Retina (tissue), 1 donor: Measurements from ENCODE around the gene IL37.
"Not testable (repeated sequence)": the region's sequence is repeated elsewhere in the genome, so short reads cannot be mapped to it uniquely, and the experiment has no call there.

ENCODE experiments used
- DNase-seq: peaks from one replicate; pipeline ENCODE4 v3.0.0-alpha.2; 2016

IL37 gene

DNA sequence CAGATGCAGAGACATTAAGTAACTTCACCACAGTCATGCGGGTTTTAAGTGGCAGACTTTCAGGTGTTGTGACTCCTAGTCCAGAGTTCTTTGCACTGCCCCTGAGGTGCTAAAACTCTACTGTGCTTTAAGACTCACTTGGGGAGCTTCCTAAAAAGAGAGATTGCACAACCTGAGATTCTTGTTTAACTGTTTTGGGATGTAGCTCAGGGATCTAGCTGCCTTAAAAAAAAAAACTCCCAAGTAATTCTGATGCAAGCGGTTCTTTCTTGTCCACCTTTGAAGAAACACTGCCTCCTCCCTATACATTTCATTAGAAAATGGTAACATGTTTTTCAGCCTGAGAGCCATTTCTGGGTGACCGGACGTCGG, 13.0 kb downstream of the IL37 start:
- DNase-seq: no peak

DNA sequence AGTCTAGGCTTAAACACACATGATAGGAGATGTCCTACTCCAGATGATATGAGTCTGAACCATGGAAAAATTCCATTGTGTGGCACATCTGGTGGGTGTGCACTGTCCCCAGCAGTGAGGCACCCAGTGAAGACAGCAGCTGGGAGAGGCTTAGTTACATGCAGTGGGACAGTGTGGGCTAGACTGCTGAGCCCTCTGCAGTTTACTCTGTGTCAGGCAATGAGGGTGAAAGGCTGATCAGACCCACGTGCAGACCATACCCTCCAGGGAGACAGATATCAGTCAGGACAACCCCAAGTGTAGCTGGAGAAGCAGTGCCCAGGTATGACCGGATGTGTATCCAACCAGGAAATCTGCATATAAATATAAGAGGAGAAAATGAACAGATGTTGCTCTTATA, 13.4 kb downstream of the IL37 start:
- no peak for DNase-seq

DNA sequence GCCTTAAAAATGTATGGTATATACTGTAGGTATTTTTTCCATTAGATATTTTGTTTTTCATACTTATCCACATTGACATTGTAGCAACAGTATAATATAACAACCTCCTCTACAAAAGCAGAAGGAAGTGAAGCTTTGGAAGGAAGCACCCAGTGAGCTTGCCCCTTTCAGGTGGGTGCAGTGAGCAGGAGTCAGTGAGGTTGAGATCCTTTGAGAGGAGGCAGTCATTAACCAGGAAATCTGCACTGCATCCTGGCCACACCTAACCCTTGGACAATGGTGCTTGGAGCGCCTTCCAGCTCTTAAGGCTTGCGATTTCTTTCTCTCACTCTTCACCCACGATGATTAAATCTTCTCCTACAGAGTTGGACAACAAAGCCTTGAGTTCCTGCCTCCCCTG, 13.9 kb downstream of the IL37 start:
- no peak for DNase-seq

DNA sequence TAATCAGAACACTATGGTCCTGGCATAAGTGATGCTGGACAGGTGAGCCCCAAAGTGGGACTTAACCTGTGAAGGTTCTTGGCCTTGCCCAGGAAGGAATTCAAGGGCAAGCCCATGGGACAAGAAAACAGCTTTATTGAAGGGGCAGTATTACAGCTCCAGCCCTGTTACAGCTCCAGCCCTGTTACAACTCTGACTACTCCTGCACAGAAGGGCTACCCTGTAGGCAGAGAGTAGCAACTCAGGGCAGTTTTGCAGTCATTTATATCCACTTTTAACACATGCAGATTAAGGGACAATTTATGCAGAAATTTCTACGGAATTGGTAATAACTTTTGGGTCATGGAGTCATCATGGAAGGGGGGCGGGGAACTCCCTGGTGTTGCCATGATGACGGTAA, 15.7 kb downstream of the IL37 start:
- DNase-seq: no peak

DNA sequence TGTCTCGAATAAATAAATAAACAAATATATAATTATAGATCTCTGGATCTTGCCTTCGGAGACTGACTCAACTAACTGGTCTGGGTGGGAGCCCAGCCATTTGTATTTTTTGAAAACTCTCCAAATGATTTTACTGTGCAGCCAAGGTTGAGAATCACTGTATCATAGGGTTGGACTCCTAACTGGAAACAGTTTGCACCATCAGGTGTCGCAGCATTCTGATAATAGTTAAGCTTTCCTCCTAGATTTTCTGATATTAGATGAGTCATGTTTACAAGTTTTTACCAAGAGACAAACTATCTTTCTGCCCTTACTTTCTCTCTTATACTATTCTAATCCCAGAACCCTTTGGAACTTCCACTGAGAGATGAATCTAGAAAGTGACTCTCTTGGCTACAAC, 16.8 kb downstream of the IL37 start:
- DNase-seq: no peak

DNA sequence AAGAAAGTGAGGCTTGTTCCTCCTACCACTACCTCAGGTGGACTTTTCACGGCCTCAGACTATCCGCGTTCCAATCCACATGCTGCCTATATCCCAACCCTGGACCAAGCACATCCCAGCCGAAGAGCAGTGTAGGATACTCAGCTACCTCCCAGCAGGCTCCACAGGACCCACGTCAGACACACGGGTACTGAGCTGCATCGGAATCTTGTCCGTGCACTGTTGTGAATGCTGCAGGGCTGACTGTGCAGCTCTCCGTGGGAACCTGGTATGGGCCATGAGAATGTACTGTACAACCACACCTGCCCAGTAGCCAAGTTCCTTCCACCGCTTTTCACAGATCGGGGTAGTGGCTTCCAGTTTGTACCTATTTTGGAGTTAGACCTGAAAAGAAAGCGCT, 22.3 kb downstream of the IL37 start:
- DNase-seq: no peak

DNA sequence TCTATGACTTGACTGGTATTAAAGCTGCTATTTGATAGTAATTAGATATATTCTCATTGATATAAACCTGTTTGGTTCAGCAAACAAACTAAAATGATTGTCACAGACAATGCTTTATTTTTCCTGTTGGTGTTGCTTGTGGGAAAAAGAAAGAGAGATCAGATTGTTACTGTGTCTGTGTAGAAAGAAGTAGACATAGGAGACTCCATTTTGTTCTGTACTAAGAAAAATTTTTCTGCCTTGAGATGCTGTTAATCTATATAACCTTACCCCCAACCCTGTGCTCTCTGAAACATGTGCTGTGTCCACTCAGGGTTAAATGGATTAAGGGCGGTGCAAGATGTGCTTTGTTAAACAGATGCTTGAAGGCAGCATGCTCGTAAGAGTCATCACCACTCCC, 23.2 kb downstream of the IL37 start:
- not testable (repeated sequence) for DNase-seq

DNA sequence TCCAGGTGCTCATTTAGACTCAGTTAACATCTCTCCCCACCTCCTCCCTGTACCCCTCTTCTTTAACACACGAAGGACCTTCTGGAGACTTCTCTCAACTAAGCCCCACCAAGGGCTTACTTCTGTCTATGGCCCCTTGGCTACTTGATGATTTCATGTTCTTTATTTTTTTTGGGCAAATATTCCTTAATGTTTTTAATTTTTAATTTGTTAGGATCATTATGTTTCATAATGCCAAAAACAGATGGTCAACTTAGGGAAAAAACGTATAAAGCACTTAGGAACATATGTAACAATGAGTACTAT, 25.9 kb downstream of the IL37 start:
- DNase-seq: no peak

DNA sequence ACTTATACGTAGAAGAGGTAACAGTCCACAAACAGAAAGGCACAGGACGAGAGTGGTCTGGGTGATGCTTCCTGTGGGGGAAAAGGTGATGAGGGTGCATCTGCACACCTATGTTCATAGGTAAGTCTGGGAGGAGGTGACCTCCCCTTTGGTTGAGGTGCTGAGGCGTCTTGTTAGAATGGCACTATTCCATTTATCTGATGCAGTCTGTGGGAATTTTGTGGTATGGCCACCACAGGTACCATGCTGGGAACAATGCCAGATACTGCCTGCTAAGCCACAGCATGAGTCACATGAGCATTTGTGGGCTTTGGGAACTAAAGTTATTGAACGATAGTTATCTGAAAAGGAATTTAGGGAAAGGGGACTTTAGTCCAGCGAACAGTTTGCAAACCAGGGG, 27.9 kb downstream of the IL37 start:
- no peak for DNase-seq

DNA sequence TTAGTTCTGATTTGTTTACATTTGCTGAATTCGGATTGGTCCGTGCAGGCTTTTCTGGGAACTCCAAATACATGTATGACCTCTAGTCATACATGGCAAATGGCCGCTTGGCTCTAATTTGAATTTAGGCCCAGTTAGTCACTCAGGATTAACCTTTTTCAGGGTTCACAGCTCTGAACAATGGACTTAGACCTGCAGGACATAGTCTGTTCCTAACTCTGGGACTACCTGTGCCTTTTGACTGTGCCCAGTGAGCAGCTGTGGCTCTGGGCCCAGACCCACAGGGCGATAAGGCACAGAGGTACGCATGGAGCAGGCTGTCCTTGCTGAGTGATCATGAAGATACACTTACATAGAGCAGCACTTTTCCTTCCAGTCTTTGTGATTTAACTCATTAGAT, 28.5 kb downstream of the IL37 start:
- DNase-seq: no peak

DNA sequence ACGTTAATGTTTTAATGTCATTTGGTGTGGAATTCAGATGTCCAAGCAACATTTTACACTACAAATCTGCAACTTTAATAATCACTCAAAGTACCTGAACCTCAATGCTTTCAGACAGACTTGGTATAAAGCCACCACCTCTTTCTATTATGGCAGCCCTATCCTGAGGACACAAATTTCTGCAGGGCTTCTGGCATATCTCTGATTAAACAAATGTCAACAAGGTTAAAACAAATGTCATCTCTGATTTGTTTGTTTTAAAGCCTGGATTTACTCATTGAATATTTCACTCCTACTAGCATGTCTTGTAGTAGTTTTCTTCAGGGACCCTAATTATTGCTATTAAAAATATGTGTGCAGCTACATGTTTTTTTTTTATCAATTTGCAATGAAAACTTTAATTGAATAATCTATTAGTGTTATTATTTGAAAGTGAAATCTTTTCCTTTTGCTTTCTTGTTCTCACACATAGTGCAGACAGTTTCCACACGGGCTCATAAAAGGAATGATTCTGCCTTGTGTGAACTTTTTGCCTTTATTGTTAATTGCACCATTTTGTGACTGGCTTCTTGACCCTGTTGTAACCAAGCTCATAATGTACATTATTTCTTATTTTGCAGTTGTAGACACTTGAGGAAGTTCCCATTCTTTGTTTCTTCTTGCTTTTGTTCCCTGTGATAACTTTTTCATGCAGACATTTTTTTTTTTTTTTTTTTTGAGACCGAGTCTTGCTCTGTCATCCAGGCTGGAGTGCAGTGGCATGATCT, 30.1 kb downstream of the IL37 start:
- no peak for DNase-seq

DNA sequence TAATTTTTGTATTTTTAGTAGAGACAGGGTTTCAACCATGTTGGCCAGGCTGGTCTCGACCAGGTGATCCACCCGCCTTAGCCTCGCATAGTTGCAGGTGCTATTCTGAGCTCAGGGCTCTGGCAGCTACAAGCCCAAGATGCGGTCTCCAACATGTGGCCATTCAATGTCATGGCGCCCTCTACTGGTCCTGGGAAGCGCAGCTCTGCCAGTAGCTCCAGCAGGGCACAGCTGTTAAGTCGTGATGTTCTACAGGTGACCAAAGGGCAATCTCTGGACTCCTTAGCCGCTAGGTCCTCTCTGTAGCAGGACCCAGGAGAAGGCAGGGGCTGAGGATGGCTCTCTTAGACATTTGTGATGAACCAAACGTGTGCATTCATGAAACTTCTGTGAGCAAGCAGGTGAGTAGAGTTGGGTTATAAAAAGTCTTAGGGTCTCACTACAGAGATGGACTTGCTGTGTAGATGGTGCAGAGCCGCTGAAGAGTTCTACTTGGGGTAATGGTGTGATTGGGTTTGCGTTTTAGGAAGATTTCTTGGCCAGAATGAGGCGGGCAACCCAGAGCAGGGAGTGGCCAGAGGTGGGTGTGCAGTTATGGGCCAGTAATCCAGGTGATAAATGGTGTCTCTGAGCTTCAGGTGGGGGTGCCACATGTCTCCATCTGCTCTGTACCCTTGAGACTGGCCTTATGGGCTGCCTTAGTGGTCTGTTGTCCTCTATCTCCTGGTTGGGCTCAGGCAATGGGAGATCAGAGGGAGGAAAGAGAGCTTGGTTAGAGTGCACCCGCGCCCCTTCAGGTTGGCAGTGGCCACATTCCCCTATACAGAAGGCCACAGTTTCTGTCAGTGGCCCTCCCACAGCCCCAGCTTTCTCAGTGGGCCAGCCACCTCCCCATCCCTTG, 31.0 kb downstream of the IL37 start:
- peak; percentile 54 for DNase-seq

DNA sequence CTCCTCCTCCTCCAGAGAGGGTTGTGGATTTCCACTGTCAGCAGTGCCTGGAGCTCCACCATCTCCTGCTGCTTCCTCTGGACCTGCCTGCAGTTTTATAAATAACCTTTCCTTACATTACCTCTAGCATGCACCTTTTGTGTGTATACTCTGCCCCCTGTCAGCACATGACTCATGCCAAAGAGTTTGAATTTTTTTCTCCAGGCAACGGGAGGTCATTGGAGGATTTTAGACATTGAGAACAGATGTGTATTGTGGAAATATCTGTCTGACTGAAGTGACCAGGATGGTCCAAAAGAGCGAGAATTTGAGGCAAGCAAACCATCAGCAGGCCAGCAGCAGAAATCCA, 31.7 kb downstream of the IL37 start:
- DNase-seq: no peak

DNA sequence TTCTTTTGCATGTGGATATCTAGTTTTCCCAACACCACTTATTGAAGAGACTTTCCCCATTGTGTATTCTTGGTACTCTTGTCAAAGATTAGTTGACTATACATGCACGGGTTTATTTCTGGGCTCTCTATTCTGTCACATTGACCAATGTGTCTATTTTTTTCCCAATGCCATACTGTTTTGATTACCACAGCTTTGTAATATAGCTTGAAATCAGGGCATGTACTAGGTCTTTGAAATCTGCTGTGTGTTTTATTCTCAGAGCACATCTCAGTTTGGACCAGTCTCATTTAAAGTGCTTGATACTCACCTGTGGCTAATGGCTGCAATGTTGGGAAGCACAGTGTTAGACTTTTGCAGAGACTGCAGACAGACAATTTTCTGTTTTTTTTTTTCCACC, 34.0 kb downstream of the IL37 start:
- no peak for DNase-seq

DNA sequence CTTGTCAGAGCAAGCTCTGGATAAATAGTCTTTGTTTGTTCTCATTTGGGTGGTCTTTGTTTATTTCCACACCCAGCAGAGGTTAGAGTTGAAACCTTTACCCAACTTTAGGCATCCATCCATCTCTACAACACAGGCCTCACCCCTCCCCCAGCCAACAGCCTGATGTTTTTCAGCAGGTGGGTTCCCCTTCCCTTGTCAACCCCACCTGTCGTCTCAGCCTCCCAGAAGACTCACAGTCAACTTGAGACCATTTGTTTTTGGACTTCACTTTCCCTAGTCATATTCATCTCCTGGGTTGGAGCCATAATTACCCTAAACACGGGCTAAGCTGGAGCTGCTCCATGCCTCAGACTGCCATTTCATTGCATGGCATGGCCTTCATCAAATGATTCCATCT, 35.1 kb downstream of the IL37 start:
- DNase-seq: no peak

DNA sequence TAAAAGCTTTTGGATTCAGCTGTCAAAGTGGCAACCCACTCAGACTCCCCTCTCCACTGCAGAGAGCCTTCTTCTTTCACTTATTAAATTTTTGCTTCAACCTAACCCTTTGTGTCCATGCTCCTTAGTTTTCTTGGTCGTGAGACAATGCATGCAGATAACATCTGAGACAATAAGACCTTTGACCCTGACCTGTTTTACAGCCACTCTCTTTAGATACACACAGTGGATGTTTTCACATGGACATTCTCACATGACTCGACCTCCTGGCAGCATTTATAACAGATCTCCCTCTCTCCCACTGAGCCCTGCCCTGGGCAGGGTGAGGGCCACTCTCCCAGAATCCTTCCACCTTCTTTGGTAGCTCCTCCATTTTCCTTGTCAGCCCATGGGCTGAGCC, 36.4 kb downstream of the IL37 start:
- no peak for DNase-seq

DNA sequence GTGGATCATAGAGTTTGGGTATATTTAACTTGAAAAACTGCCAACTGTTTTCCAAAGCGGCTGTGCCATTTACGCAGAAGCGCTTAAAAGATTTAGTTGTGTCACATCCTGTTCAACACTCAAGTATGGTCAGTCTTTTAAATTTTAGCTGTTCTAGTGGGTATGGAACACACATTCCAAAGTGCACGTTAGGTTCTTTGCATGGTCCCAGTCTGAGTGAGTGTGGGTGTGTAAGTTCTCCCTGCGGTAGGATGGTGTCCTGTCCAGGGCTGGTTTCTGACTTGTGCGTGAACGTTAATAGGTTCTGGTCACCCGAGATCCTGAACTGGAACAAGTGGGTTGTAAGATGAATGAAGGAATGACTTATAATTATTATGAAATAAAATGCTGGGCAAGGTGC, 38.5 kb downstream of the IL37 start:
- no peak for DNase-seq

DNA sequence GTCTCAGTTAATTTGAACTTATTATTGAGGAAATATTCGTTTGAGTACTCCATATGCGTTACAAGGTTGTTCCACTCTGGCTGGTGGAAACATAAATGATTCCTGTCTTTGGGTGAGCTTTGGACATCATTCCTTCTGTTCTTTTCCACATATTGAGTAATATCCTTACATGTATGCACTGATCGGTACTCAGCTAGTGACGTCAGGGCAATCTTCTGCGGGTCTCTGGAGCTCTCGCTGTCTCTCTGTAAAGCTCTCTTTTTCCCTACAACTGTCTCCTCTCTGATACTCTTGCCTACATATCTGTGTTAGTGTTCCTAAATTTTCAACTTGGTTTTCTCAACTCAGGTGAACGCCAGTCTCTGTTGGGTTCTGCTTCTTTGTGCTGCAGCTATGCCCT, 43.4 kb downstream of the IL37 start:
- DNase-seq: no peak

DNA sequence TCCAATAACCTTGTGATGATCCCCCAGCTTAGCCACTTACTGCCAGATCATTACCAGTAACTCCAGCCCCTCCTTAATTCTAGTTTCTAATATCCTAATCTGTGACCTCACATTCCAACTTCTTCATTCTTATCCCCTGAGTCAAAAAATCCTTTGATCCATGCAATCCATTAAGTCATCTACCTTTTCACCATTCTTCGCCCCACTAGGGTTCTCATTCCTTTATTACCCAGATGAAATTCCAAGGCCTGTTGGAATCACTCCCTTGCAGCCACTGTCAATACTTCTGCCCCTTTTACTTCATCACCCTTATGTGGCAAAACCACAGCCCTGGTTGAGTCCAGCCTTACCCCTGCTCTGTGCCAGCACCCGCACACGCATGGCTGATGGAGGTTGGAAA, 46.5 kb downstream of the IL37 start:
- no peak for DNase-seq

DNA sequence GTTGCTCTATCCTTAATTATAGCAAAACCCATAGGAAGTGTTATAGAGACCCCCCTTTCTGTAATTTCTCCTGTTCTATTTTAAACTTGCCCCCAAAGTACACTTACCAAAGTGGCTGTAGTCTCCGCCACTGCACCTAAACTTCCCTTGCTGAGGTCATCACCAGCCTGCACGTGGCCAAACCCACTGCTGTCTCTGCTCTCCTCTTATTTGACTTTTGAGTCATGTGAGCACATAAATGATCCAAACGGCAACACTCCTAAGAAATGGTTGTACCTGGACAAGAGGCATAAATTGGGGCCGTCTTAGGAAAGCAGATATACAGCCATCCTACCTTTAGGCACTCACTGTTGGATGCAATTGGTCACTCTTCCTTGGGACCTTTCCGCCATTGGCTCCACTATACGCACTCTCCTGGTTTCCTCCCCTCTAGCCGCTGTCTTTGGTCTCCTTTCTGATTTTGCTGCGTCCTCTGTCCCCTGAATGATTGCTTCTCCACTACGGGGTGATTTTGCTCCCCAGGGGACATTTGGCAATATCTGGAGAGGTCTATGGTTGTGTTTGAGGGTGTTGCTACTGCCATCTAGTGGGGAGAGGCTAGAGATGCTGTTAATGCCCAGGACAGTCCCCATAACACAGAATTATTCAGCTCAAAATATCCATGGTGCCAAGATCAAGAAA, 47.6 kb downstream of the IL37 start:
- peak; percentile 54 for DNase-seq

DNA sequence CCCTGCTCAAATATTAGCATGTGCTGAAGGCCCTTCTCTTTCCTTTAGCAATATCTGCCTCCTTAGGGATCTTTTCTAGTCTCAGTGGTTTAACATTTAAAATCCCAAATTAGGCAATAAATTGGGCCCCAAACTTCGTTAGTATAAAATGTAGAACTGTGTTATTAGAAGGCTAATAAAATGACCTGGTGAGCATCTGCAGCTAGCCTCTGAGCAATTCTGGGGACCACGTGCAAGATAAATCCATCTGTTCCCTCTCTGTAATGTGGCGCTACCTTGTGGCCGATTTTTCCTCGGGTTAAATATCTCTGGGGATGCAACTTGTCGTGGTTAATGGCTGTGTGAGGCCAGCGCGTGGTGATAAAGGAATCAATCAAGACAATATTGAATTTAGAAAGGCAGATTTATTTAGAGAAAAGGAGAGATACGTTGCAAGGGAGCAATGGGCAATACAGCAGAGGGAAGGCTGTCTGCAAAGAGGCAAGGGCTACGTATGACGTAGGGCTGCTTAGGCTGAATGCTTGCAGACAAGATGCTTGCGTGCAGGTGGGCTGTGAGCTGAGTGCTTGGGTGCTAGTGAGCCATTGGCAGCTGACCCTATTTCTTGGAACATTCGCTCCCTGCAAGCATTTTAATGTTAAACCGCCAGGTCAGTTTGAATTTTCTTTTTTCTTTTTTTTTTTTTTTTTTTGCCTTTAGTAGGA, 48.3 kb downstream of the IL37 start:
- DNase-seq: peak; percentile 29

DNA sequence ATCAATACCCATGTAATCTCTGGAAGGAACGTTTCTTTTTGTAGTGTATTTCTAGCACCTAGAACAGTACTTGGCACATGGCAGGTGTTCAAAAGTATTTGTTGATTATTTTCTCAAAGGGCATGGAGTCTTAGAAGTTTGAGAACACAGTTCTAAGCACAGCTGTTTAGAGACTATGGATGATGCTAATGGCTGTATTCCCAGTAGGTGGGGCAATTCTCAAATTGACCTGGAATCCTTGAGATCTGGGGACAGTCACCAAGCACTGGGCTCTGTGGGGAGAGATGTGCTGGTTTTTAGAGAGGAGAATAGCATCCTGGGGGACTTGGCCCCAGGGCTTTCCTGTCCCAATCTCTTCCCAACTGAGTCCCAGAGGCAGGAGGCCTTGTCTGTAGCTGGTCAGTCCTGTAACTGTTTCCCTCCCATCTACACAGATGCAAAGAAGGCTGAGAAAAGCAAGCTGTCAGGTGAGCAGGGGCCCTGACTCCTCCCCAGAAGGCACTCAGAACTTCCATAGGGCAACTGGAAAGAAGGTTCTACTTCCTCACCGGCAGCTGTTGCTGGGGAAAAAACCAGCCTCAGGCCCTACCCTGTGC, 49.4 kb downstream of the IL37 start:
- no peak for DNase-seq
